NCI-H1694 treated with DMSO at 0.1 percent for 48 hours (cell line): ENCODE results near the gene CTNNA3.
A peak's percentile ranks its signal among the peaks of the same experiment; 100 is the strongest.
"Not testable (repeated sequence)": the region's sequence is repeated elsewhere in the genome, so short reads cannot be mapped to it uniquely, and the experiment has no call there.

Experiments used
- DNase-seq: peaks from one replicate; lab custom pipeline; 2025; lab: John Stamatoyannopoulos, UW

The CTNNA3 gene

GRCh38 chr10:67696029-67696428 is at the start of gene CTNNA3:
CTNNA3 (minus strand) TSS chr10:67696195.
- DNase-seq, result no peak

- no peak for DNase-seq
Observed at GRCh38 chr10:67735430-67735829, 39.4 kb upstream of the CTNNA3 start.

GRCh38 chr10:67733511-67733910 is 37.5 kb upstream of the CTNNA3 start:
- DNase-seq, result no peak

GRCh38 chr10:67725567-67725966 is 29.6 kb upstream of the CTNNA3 start:
- DNase-seq, result no peak

GRCh38 chr10:67723601-67724000 is 27.6 kb upstream of the CTNNA3 start:
- no peak for DNase-seq

GRCh38 chr10:67722113-67722512 is 26.1 kb upstream of the CTNNA3 start:
- no peak for DNase-seq

- not testable (repeated sequence) for DNase-seq
Observed at GRCh38 chr10:67716455-67716854, 20.5 kb upstream of the CTNNA3 start.

GRCh38 chr10:67705921-67706320 is 9.9 kb upstream of the CTNNA3 start:
- DNase-seq, result no peak

GRCh38 chr10:67699613-67700270 is 3.7 kb upstream of the CTNNA3 start:
- not testable (repeated sequence) for DNase-seq

GRCh38 chr10:67698164-67698563 is 2.2 kb upstream of the CTNNA3 start:
- DNase-seq, result no peak

- DNase-seq, result peak; percentile 19
Observed at GRCh38 chr10:67697724-67698131, 1.7 kb upstream of the CTNNA3 start.

- DNase-seq, result no peak
Observed at GRCh38 chr10:67696679-67697078, 684 bp upstream of the CTNNA3 start.

GRCh38 chr10:67695555-67695954 is 440 bp downstream of the CTNNA3 start:
- DNase-seq, result no peak

GRCh38 chr10:67691861-67692260 is 4.1 kb downstream of the CTNNA3 start:
- not testable (repeated sequence) for DNase-seq

- not testable (repeated sequence) for DNase-seq
Observed at GRCh38 chr10:67690540-67690939, 5.5 kb downstream of the CTNNA3 start.

- not testable (repeated sequence) for DNase-seq
Observed at GRCh38 chr10:67684140-67684539, 11.9 kb downstream of the CTNNA3 start.

- DNase-seq, result no peak
Observed at GRCh38 chr10:67678335-67678974, 17.5 kb downstream of the CTNNA3 start.

- DNase-seq, result no peak
Observed at GRCh38 chr10:67676208-67676825, 19.7 kb downstream of the CTNNA3 start.

GRCh38 chr10:67670401-67670800 is 25.6 kb downstream of the CTNNA3 start:
- no peak for DNase-seq

GRCh38 chr10:67669978-67670377 is 26.0 kb downstream of the CTNNA3 start:
- no peak for DNase-seq

GRCh38 chr10:67668448-67668847 is 27.5 kb downstream of the CTNNA3 start:
- DNase-seq, result no peak

- DNase-seq, result no peak
Observed at GRCh38 chr10:67667035-67667425, 29.0 kb downstream of the CTNNA3 start.

- no peak for DNase-seq
Observed at GRCh38 chr10:67666416-67667034, 29.5 kb downstream of the CTNNA3 start.
